ENCODE data around the gene EMP2.
"Not testable (repeated sequence)": the region's sequence is repeated elsewhere in the genome, so short reads cannot be mapped to it uniquely, and the experiment has no call there.

EMP2 gene, protein sequence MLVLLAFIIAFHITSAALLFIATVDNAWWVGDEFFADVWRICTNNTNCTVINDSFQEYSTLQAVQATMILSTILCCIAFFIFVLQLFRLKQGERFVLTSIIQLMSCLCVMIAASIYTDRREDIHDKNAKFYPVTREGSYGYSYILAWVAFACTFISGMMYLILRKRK

DNA sequence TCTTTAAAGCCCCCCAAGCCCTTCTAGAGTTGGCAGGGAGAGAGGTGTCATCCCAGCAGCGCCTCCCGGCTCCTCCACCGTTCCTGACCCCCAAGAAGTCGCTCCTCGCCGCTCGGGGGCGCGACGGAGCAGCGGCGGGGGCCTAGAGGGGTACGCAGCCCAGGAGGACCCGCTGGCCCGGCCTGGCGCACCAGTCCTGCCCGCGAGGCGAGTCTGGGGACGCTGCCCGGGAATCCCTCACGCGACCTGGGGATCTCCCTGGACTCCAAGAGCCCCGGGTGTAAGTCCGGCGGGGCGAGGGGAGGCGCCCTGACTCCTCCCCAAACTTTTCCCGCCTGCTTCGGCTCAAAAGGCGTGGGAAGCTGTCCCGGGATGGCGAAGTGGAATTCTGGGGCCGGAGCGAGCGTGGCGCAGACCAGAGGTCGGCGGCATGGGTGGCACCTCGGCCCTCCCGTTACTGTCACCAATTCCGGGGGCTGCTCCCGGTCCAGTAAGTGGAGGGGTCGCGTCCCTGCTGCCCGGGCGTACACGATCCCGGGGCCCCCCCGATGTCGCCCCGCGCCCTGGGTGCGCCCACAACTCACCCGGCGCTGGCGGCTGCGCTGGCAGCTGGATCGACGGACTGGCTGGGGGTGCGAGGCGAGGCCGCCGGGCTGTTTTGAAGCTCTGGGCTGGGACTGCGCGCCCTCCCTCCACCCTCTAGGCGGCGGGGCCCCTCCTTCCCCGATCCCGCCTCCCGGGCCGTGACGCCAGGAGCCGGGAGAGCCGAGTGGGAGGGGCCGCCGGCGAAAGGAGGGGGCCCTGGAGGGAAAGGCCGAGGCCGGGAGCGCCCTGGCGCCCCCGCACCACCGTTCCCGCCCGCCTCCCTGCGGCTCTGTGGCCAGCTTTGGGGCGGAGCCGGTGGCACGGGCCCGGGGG, at the start of gene EMP2:
EMP2 (minus strand) TSS at position 634 of the 918 bp plus-strand sequence. CDS start 32,981 bp downstream, outside the sequence.
- no peak for DNase-seq (ENCODE audit: low read depth, low spot score)

DNA sequence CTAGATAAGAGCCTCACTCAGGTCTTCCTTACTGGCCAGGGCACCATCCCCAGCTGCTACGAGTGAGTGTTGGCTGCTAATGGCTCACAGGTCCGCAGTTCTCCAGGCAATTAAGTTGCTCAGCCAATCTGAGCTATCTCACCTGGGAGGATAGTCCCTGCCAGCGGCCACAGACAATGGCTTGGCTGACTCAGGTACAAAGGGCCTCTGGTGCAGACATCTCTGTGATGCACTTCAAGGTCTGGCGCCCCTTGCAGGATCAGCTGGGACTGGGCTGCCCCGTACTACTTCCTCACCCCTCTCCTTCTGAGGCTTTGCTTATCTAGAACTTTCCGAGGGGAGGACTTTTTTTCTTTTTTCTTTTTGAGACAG, 49.2 kb upstream of the EMP2 start:
- DNase-seq (ENCODE audit: low read depth, low spot score) = no peak

DNA sequence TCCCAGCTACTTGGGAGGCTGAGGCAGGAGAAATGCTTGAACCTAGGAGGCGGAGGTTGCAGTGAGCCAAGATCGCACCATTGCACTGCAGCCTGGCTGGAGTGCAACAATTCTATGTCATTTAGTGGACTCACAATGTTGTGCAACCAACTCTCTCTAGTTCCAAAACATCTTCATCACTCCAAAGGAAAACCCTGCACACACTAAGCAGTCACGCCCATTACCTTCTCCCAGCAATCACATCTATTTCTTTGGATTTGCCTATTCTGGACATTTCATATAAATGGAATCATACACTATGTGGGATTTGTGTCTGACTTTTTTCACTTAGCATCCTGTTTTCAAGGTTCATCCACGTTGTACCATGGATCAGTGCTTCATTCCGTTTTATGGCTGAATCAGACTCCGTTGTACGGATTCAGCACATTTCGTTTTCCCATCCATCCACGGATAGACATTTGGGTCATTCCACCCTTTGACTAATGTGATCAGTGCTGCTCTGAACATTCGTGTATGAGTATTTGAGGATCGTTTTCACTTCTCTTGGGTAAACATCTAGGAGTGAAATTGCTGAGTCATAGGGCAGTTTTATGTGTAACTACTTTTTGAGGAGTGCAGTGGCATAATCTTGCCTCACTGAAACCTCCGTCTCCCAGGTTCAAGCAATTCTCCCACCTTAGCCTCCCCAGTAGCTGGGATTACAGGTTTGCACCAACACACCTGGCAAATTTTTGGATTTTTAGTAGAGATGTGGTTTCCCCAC, 45.4 kb upstream of the EMP2 start:
- DNase-seq (ENCODE audit: low read depth, low spot score) = no peak

DNA sequence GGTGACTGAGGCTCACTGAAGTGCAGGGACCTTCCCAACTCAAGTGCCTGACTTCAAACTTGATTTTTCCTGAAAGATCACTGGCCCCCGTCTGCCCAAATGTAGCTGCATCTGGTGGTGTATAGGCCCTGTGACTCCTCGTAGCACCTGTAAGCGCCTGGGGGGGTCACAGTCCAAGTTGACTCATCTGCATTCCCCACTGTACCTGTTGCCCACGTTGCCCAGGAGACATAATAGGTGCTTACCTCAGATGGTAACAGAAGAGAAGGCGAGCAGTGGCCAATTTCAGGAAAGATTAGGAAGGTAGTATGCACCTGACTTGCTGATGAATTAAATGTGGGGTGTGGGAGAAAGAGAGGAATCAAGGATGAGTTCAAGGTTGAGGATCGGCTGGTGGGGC, 44.1 kb upstream of the EMP2 start:
- no peak for DNase-seq (ENCODE audit: low read depth, low spot score)

DNA sequence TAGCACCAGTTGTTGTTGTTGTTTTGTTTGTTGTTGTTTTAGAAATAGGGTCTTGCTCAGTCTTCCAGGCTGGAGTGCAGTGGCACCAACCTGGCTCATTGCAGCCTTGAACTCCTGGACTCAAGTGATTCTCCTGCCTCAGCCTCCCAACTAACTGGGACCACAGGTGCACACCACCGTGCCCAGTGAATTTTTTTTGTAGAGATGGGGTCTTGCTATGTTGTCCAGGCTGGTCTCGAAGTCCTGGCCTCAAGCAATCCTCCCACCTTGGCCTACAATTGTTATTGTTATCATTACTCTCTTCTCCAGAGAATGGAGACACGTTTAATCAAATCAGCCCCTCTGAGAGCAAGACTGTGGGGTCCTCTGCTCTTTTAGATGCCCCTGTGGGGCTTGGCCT, 42.7 kb upstream of the EMP2 start:
- no peak for DNase-seq (ENCODE audit: low read depth, low spot score)

DNA sequence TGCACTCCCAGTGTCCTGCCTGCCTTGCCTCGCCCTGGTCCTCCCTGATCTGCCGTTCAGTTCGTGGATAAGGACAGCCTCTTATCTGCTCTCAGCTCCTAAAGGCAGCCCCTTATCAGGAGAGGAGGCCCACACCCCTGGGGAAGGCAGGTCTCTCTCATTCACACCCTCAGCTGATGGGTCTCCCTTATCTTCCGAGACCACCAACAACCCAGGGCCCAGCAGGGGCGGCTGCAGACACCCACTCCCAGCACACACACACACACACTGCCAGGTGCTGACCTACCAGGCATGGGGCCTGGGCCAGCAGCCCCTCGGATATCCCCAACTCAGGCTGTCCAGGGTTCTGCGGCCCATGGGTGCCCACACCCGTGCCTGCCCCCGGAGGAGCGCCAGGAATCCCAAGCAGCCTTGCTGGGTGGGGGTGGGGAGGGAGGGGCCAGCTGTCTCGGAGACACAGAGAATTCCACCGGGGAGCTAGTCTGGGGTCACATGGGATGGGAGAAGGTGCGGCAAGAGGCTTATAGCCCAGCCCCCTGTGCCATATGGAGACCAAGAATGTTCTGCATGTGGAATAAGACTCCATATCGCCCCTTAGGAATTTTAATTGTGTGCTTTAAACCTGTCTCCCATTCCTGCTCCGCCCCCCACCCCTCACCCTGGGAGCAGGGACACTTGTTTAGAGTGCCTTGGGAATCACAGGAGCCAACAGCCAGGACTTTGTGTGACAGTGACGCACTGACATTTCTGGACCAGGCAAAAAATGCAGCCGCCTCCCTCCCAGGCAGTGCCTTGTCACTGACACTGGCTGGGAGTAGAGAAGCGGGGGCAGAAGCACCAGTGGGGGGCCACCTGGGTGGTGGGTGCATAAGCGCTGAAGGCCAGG, 41.9 kb upstream of the EMP2 start:
- no peak for DNase-seq (ENCODE audit: low read depth, low spot score)

DNA sequence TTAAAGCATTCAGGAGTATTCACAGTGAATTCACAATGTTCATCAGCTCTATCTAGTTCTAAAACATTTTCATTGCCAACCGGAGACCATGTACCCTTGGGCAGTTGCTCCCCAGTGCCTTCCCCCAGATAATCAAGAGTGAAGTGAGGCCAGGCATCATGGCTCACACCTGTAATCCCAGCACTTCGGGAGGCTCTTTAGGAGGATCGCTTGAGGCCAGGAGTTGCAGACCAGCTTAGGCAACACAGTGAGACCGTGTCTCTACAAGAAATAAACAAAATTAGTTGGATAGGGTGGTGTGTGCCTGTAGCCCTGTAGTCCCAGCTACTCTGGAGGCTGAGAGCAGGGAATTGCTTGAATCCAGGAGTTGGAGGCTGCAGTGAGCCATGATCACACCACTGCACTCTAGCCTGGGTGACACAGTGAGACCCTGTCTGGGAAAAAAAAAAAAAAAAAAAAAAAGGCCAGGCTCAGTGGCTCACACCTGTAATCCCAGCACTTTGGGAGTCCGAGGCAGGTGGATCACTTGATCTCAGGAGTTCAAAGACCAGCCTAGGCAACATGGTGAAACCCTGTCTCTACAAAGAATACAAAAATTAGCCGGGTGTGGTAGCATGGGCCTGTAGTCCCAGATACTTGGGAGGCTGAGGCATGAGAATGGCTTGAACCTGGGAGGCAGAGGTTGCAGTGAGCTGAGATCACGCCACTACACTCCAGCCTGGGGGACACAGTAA, 41.0 kb upstream of the EMP2 start:
- not testable (repeated sequence) for DNase-seq (ENCODE audit: low read depth, low spot score)

DNA sequence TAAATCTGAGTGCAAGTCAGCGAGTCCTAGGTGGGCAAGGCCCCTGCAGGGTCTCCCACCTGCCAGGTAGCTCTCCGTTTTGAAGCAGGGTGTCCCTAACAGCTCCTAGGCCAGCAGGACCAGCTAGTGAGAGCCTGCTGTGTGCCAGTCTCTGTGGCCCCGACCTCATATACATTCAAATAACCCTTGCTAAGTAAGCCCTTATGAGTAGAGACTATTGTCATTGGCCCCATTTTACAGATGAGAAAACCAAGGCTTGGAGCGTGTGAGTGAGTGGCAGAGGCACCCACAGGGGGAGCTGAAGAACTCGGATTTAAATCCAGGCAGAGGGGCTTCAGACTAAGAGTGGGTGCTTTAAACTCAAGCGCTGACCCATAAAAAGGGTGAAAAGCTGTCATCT, 39.7 kb upstream of the EMP2 start:
- no peak for DNase-seq (ENCODE audit: low read depth, low spot score)

DNA sequence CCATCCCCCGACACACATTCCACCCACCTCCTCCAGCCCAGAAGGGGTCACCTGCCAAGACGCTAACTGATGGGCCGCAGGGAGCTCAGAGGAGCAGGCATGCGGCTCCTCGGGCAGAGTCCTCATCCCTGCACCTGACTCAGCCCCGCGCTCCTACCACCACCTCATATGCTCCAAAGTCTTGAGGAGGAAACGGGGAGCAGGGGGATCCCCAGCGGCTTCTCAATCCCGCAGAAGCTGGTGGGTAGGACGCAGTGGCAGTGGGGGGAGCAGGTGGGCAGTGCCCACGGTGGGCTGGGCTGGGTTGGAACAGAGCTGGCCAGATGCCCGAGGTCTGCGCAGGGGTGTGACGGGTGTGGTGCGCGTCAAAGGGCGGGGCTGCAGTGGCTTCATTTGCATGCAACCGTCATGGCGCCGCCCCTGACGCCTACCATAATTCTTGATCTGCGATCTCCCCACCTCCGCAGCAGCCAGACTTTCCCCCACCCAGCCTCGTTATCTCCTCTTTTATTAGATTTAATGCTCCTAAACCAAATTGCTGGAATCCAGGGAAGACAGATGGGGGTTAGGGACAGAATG, 39.0 kb upstream of the EMP2 start:
- no peak for DNase-seq (ENCODE audit: low read depth, low spot score)

DNA sequence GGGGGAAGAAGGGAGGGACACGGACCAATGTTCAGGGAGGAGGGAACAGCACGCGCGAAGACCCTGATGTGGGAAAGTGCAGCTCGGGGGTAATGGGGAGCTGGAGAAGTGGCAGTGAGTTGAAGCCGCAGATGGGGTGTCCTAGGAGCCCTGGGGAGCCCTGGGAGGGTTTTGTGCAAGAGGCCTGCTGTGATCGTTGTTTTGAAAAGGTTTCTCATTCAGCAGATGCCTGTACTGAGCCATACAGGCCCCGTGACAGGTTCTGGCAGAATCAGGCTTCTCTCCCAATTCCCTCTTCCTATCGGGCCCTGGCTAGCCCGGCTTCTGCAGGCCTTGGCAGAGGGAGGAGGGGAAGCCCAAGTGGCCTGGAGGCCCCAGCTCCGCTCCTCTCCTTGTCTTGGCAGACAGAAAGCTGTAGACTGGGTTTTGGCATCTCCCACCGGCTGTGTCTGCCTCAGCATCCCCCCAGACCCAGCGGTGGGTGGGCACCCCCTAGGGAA, 38.4 kb upstream of the EMP2 start:
- no peak for DNase-seq (ENCODE audit: low read depth, low spot score)

DNA sequence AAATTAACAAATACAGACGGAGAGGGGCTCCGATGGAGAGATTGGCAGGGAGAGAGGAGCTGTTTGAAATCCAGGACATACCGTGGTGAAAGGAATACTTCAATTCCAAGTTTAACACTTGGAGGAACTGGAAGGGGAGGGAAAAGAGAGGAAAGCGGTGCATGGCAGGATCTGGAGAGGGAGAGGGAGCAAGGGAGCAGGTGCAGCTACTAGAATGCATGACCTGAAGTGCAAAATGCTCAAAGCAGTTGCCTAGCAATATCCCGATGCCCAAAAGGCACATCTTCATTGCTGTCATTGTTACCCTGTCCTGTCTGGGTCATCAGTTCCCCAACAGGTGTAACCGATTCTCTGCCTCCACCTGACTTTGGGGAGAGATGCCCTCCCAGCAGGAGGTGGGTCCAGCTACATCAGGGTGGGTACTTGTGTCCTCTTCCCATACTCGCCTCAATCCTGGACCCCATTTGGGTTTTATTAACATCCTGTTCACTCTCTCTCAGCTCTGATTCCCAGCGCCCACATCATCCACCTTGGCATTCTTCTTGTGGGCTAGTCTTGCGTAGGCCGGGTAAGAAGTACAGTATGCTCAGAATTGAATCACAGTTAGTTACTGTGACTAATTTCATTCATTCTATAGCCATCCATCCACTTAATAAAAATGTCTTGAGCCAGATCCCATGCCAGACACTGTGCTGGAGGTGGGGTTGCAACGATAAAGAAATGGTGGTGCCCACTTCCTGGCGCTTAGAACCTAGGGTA, 37.4 kb upstream of the EMP2 start:
- DNase-seq (ENCODE audit: low read depth, low spot score) = no peak

DNA sequence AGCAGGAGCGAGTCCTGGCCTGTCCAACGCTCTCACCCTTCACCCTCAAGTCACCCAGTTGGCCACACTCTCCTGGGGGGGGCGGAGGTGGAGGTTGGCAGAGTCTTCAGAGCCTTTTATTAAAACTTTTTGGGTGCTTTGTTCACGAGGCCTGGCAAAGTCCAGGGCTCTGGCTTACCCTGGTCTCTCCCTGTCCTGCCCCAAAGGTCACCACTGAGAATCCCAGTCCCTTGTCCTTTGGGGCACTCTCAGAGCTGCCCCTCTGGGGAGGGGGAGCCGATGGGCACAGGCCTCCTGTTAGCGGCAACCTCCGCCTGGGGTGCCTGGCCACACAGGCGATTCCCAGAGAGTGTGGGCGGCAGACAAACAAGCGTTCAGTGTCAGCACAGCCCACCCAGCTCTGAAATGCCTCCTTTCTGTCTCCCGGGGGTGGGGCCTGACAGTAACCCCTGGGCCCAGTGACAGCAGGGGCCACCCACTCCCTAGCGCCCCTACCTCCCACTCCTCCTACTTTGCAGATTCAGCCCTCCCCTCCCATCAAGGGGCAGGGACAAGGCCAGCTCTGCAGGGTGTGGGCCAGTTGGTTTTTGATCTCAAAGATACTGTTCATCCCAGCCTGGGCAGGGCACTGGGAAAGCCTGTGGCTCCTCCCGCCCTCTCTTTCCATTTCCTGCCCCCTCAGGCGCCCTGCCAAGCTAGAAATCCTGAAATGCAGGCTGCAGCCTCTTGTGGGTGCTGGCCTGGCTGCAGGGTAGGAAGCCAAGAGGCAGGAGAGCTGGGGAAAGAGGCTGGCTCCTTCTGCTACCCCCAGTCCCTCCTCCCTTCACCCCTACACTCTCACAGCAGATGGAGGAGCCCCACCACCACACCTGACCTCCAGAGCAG, 36.6 kb upstream of the EMP2 start:
- no peak for DNase-seq (ENCODE audit: low read depth, low spot score)

DNA sequence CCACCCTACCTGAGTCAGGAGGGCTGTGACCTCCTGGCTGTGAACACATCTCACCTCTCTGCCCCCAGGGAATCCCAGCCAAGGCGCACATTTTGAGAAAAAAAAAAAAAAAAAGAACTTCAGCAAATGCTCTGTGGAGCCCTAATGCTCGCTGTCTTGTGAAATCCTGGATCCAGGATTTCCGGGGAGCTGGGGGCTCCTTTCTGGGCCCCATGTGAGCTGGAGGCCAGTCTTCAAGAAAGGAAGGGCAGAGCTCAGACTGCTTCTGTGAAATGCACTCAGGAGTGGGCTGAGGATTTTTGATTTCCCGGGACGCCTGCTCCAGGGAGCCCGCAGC, 36.0 kb upstream of the EMP2 start:
- no peak for DNase-seq (ENCODE audit: low read depth, low spot score)

DNA sequence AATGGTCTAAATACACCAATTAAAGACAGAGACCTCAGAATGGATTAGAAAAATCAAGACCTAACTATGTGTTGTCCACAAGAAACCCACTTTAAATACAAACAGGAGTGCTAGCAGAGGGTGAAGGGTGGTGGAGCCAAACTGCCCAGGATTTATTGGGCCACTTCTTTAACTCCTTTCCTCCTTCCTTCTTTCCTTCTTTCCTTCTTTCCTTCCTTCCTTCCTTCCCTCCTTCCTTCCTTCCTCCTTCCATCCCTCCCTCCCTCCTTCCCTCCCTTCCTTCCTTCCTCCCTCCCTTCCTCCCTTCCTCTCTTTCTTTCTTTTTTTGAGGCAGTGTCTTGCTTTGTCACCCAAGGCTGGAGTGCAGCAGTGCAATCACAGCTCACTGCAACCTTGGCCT, 34.3 kb upstream of the EMP2 start:
- DNase-seq (ENCODE audit: low read depth, low spot score) = no peak

DNA sequence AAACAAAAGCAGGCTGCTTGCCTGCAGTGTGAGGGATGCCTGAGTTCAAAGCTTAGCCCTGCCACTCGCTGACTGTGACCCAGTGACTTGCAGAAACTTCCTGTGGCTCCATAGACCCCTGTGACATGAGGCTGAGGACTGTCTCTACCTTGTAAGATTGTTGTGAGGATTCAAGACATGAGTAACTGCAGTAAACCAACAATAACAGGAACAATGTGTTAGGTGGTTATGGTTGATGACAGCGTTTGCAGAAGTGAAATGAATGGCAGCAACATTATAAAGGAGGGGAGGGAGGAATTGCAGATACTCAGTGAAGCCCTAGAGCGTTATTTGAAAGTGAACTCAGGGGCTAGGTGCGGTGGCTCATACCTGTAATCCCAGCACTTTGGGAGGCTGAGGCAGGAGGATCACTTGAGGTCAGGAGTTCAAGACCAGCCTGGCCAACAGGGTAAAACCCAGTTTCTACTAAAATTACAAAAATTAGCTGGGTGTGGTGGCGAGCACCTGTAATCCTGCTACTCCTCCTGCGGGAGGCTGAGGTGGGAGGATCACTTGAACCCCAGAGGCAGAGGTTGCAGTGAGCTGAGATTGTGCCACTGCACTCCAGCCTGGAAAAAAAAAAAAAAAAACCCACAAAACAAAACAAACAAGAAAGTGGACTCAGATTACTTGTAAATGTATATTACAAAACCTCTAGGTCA, 33.5 kb upstream of the EMP2 start:
- DNase-seq (ENCODE audit: low read depth, low spot score) = no peak

DNA sequence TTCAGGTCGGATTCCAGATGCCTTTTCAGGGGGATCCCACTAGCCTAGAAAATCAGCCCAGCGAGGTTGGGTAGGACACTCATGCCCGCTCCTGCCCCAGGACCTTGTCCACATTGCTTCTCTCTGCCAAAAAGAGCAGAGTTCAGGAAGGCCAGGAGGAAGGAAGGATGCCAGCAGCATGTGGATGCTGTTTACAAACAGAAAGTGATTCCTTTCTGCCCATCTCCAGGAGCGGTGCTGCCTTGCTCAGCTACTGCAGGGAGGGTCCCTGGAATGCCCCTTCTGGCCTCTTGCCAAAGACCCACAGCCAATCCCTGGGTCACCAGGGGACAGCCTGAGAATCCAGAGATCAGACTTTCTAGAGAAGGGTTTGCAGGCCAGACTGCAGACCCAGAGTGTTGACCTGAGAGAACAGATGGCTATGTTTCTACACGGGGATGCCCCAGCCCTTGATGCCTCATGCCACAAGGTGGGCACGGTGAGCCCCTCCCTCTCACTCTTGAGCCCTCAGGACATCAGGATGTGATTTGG, 32.3 kb upstream of the EMP2 start:
- no peak for DNase-seq (ENCODE audit: low read depth, low spot score)

DNA sequence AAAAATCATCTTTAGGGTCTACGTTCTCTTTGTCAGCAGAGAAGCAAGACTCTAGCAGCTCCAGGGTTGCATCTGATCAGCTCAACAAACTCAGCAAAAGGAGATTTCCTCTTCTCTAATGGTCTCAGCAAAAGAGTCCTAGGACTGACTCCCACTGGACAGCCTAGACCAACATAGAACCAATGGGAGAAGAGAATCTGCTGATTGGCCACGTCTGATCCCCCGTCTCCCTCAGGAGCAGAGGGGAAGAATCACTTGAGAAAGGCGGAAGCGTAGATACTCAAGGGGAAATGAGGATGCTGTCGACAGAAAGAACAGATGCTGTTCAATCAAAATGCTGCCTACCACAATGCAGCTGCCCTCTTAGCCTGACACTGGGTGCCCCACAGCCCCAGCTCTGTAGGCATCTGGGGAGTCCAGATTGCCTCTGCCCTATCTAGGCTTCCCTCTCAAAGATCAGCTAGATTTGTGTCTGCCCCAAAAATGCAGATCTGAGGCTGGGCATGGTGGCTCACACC, 31.5 kb upstream of the EMP2 start:
- DNase-seq (ENCODE audit: low read depth, low spot score) = no peak

Measured in brain pericyte (primary cell).